ENCODE results near the gene MTA2.

Gene MTA2

GRCh38 chr11:62612366-62613290 lies 11.0 kb upstream of the MTA2 start, which contains the start of the genes EML3 and ROM1:
EML3 (minus strand) TSS chr11:62612775; CDS start chr11:62612457, 318 bp downstream.
ROM1 (plus strand) TSS chr11:62613257; CDS start chr11:62613282, 25 bp downstream.
- peak; percentile 93 for DNase-seq

- peak; percentile 83 for DNase-seq
These were observed 10.2 kb upstream of the MTA2 start for GRCh38 chr11:62611705-62612365.

GRCh38 chr11:62610814-62611704 lies 9.4 kb upstream of the MTA2 start:
- DNase-seq, result no peak

GRCh38 chr11:62610403-62610802 lies 8.7 kb upstream of the MTA2 start:
- no peak for DNase-seq

- DNase-seq, result no peak
These were observed 7.1 kb upstream of the MTA2 start for GRCh38 chr11:62608776-62609175.

- DNase-seq, result no peak
These were observed 6.0 kb upstream of the MTA2 start for GRCh38 chr11:62607714-62608113.

GRCh38 chr11:62605902-62606301 lies 4.2 kb upstream of the MTA2 start:
- no peak for DNase-seq

GRCh38 chr11:62605467-62605866 lies 3.8 kb upstream of the MTA2 start:
- no peak for DNase-seq

- DNase-seq, result no peak
These were observed 2.9 kb upstream of the MTA2 start for GRCh38 chr11:62604460-62605120.

- DNase-seq, result no peak
These were observed 2.2 kb upstream of the MTA2 start for GRCh38 chr11:62603776-62604299.

- DNase-seq, result no peak
These were observed 1.4 kb upstream of the MTA2 start for GRCh38 chr11:62603072-62603408.

GRCh38 chr11:62602141-62603071 lies 741 bp upstream of the MTA2 start:
- peak; percentile 87 for DNase-seq

GRCh38 chr11:62601122-62601371 lies 618 bp downstream of the MTA2 start:
- DNase-seq, result no peak

- no peak for DNase-seq
These were observed 1.1 kb downstream of the MTA2 start for GRCh38 chr11:62600367-62601121.

GRCh38 chr11:62599901-62600300 lies 1.8 kb downstream of the MTA2 start:
- DNase-seq, result no peak

- peak; percentile 92 for DNase-seq
These were observed 2.5 kb downstream of the MTA2 start for GRCh38 chr11:62599069-62599696.

- no peak for DNase-seq
These were observed 6.5 kb downstream of the MTA2 start for GRCh38 chr11:62595124-62595523.

GRCh38 chr11:62593434-62594044 lies 8.1 kb downstream of the MTA2 start:
- DNase-seq, result peak; percentile 67

- DNase-seq, result no peak
These were observed 8.7 kb downstream of the MTA2 start for GRCh38 chr11:62592989-62593421.

All from right forelimb (tissue), 1 donor.